Naive thymus-derived CD4-positive, alpha-beta T cell (primary cell): ENCODE results near the gene SGF29. TPM values are rescaled to one million over a fixed set of nuclear protein-coding genes. Genes with fewer than 3 reads are reported as not detected.
"Not testable (repeated sequence)": the region's sequence is repeated elsewhere in the genome, so short reads cannot be mapped to it uniquely, and the experiment has no call there.

Source experiments
- ATAC-seq: fragments of 150-1000 bp; cut with Tn5 transposase; 2 replicates; pipeline ENCODE4 v1.10.0; 2021; ENCODE audit warnings: mild to moderate bottlenecking, moderate library complexity
- CTCF ChIA-PET: fragments of 350-600 bp; sonication (Branson Sonifier 250); formaldehyde crosslinking; loops from one replicate; lab custom pipeline; 2021; ENCODE audit warnings: antibody characterized with exemption; lab: Charles Lee
- POLR2A ChIA-PET: fragments of 350-600 bp; sonication (Branson Sonifier 250); formaldehyde crosslinking; loops from one replicate; lab custom pipeline; 2021; ENCODE audit warnings: antibody characterized with exemption, inconsistent platforms; lab: Charles Lee
- DNase-seq, 9 donors: peaks; one replicate each; pipeline versions ENCODE4 v3.0.0 to v3.0.0-alpha.2; 2020 to 2022; ENCODE audit warnings: mixed read lengths in 1 of 9
- H3K27ac ChIP-seq: one replicate; pipeline ENCODE4 v1.7.0; 2013; ENCODE audit warnings: mild to moderate bottlenecking, low read depth, low read length, moderate library complexity
- H3K27me3 ChIP-seq, 2 donors: one replicate each; pipeline ENCODE4 v1.7.0; 2013; ENCODE audit warnings: low read length in 2 of 2, mild to moderate bottlenecking in 2 of 2, moderate library complexity in 2 of 2; ENCODE audit not compliant: control insufficient read depth in 2 of 2, insufficient read depth in 2 of 2
- H3K36me3 ChIP-seq, 3 experiments: 1 replicate in 2 of 3; 2 replicates in 1 of 3; pipeline ENCODE4 v1.7.0; 2013; ENCODE audit warnings: low read length in 3 of 3, mild to moderate bottlenecking in 3 of 3, moderate library complexity in 1 of 3; ENCODE audit not compliant: insufficient read depth in 3 of 3, control insufficient read depth in 2 of 3
- H3K4me1 ChIP-seq, 2 donors: one replicate each; pipeline ENCODE4 v1.7.0; 2013; ENCODE audit warnings: low read length in 2 of 2, mild to moderate bottlenecking in 2 of 2, moderate library complexity in 1 of 2; ENCODE audit not compliant: control insufficient read depth in 2 of 2, insufficient read depth in 2 of 2
- H3K4me3 ChIP-seq: 2 replicates; pipeline ENCODE4 v1.7.0; 2013; ENCODE audit warnings: mild to moderate bottlenecking, low read length
- H3K9me3 ChIP-seq, 3 experiments: 1 replicate in 2 of 3; 2 replicates in 1 of 3; pipeline ENCODE4 v1.7.0; 2013; ENCODE audit warnings: low read length in 3 of 3; ENCODE audit not compliant: control insufficient read depth in 2 of 3
- H3K27ac Mint-ChIP-seq, 9 donors: one replicate each; pipeline ENCODE4 v1.8.0; 2020 to 2022; ENCODE audit warnings: mixed read lengths in 9 of 9, mild to moderate bottlenecking in 8 of 9, moderate library complexity in 5 of 9, inconsistent platforms in 2 of 9
- H3K27me3 Mint-ChIP-seq, 5 donors: one replicate each; pipeline ENCODE4 v1.8.0; 2021 to 2022; ENCODE audit warnings: mixed read lengths in 5 of 5, mild to moderate bottlenecking in 1 of 5
- H3K36me3 Mint-ChIP-seq, 5 donors: one replicate each; pipeline ENCODE4 v1.8.0; 2020 to 2022; ENCODE audit warnings: mixed read lengths in 5 of 5, mild to moderate bottlenecking in 3 of 5, inconsistent platforms in 1 of 5
- H3K4me1 Mint-ChIP-seq, 7 donors: one replicate each; pipeline ENCODE4 v1.8.0; 2020 to 2022; ENCODE audit warnings: mixed read lengths in 7 of 7, mild to moderate bottlenecking in 3 of 7, inconsistent platforms in 1 of 7
- H3K4me3 Mint-ChIP-seq, 10 donors: one replicate each; pipeline ENCODE4 v1.8.0; 2020 to 2022; ENCODE audit warnings: mild to moderate bottlenecking in 10 of 10, mixed read lengths in 10 of 10, moderate library complexity in 6 of 10, inconsistent platforms in 2 of 10
- H3K9me3 Mint-ChIP-seq, 11 donors: one replicate each; pipeline ENCODE4 v1.8.0; 2020 to 2022; ENCODE audit warnings: mixed read lengths in 11 of 11, mild to moderate bottlenecking in 4 of 11, inconsistent platforms in 1 of 11, moderate library complexity in 1 of 11
- intact Hi-C, 2 donors: fragments of 100-400 bp; cut with micrococcal nuclease; formaldehyde crosslinking; loops; one replicate each; pipeline ENCODE4 v1.15.1; 2023
- polyA plus RNA-seq, 2 donors: library from polyadenylated mRNA; unstranded; fragments of 300-500 nt; fragmentation: Illumina TruSeq; gene quantifications; one replicate each; pipeline ENCODE4 v1.2.3, GENCODE V29; 2021
- total RNA-seq, 6 experiments: library from RNA in 5 of 6; stranded (reverse) in 5 of 6; gene quantifications; 1 replicate in 5 of 6; 2 replicates in 1 of 6; pipeline ENCODE4 v1.2.3 and lab custom pipeline; 2021 to 2026

The SGF29 gene
- total and polyA plus RNA-seq, 7 experiments from 2014 or later = 41.5 to 85.6 (median 68.2) TPM

DNA sequence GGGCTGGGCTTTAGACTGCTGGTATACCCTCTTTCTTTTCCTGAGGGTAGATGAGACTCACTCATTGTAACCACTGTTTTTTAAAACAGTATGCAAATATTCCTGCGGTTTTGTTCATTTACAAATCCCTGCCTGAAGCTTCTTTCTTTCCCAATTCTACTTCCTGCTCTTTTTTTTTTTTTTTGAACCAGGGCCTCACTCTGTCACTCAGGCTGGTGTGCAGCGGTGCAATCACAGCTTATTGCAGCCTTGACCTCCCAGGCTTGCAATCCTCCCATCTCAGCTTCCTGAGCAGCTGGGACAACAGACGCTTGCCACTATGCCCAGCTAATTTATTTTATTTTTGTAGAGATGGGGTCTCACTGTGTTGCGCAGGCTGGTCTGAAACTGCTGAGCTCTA lies 64.2 kb downstream of the SGF29 start:
- H3K4me3 ChIP-seq = no peak overlapping the region
- H3K27me3 ChIP-seq = no peaks in the 10 kb centered on the region
- DNase-seq = no peak
- H3K9me3 ChIP-seq = no peaks in the 10 kb centered on the region
- no peak overlapping the region for H3K4me3 Mint-ChIP-seq
- intact Hi-C loops = no loop called here
- H3K36me3 ChIP-seq = peaks cover 0 to 10% (median 0%) of the 10 kb centered on the region in 3 experiments
- H3K27me3 Mint-ChIP-seq = no peaks in the 10 kb centered on the region
- no peak overlapping the region for H3K27ac ChIP-seq
- no peak for ATAC-seq
- peaks cover 0 to 7% (median 0%) of the 10 kb centered on the region in 5 donors for H3K36me3 Mint-ChIP-seq
- POLR2A ChIA-PET = interaction anchor here (0.7 kb wide), 1 partner anchor 296 kb away, joined by 3 read pairs; no protein-coding TSS in a partner anchor
- H3K4me1 ChIP-seq = no peaks in the 10 kb centered on the region
- H3K9me3 Mint-ChIP-seq = no peaks in the 10 kb centered on the region
- H3K4me1 Mint-ChIP-seq = peaks cover 13 to 23% (median 17%) of the 10 kb centered on the region in 7 donors
- no peak overlapping the region for H3K27ac Mint-ChIP-seq
- CTCF ChIA-PET = interaction anchor here (1.0 kb wide), 1 partner anchor 61 kb away, joined by 5 read pairs; no protein-coding TSS in a partner anchor

GRCh38 chr16:28620316-28620715 lies 66.6 kb downstream of the SGF29 start:
- CTCF ChIA-PET = interaction anchor here (0.6 kb wide), 1 partner anchor 345 kb away, joined by 3 read pairs; no protein-coding TSS in a partner anchor
- H3K36me3 ChIP-seq, H3K27me3 Mint-ChIP-seq, POLR2A ChIA-PET, H3K4me3 ChIP-seq, H3K27ac ChIP-seq, H3K4me1 ChIP-seq, ATAC-seq, H3K9me3 Mint-ChIP-seq, DNase-seq, H3K4me3 Mint-ChIP-seq, H3K9me3 ChIP-seq, intact Hi-C loops, H3K27me3 ChIP-seq, H3K36me3 Mint-ChIP-seq, H3K27ac Mint-ChIP-seq: not testable (repeated sequence)
- H3K4me1 Mint-ChIP-seq = peaks cover 13 to 31% (median 24%) of the 10 kb centered on the region in 7 donors

- POLR2A ChIA-PET = no interaction called here
- H3K9me3 Mint-ChIP-seq = peaks cover 0 to 3% (median 0%) of the 10 kb centered on the region in 11 donors
- DNase-seq = no peak
- Histone ChIP-seq H3K9me3 (no peaks in the 10 kb centered on the region), H3K27ac (no peak overlapping the region), H3K36me3 (peaks cover 0 to 10% (median 0%) of the 10 kb centered on the region in 3 experiments), H3K4me3 (no peak overlapping the region), H3K4me1 (no peaks in the 10 kb centered on the region), H3K27me3 (no peaks in the 10 kb centered on the region)
- peak overlapping the region; percentile 48 to 89 (median 86) for H3K4me3 Mint-ChIP-seq
- H3K4me1 Mint-ChIP-seq = peaks cover 13 to 27% (median 23%) of the 10 kb centered on the region in 7 donors
- ATAC-seq = no peak
- intact Hi-C loops = no loop called here
- H3K27ac Mint-ChIP-seq = peak overlapping the region in 8 of 9 donors; percentile 10 to 78 (median 64)
- H3K27me3 Mint-ChIP-seq = peaks cover 0 to 9% (median 0%) of the 10 kb centered on the region in 5 donors
- peaks cover 0 to 5% (median 0%) of the 10 kb centered on the region in 5 donors for H3K36me3 Mint-ChIP-seq
- CTCF ChIA-PET = interaction anchor here (0.9 kb wide), 1 partner anchor 14 kb away, joined by 3 read pairs; no protein-coding TSS in a partner anchor
These were observed 67.9 kb downstream of the SGF29 start for GRCh38 chr16:28621481-28622155.

- H3K9me3 Mint-ChIP-seq, H3K4me1 ChIP-seq, H3K27me3 ChIP-seq, CTCF ChIA-PET, H3K9me3 ChIP-seq, H3K36me3 ChIP-seq, intact Hi-C loops, H3K36me3 Mint-ChIP-seq: not testable (repeated sequence)
- DNase-seq = peak in 2 of 9 donors; percentile 16 to 31
- H3K27me3 Mint-ChIP-seq = peaks cover 0 to 14% (median 0%) of the 10 kb centered on the region in 5 donors
- POLR2A ChIA-PET = interaction anchor here (0.9 to 1.2 kb wide), 3 partner anchors 12 to 302 kb away, joined by 3 read pairs; partner anchors contain the start of gene SULT1A1
- peak; percentile 3 for ATAC-seq
- H3K4me3 Mint-ChIP-seq = peak overlapping the region; percentile 67 to 89 (median 86)
- Histone ChIP-seq H3K27ac (peak overlapping the region; percentile 58), H3K4me3 (peak overlapping the region; percentile 70)
- peak overlapping the region; percentile 23 to 90 (median 78) for H3K27ac Mint-ChIP-seq
- H3K4me1 Mint-ChIP-seq = peaks cover 13 to 26% (median 21%) of the 10 kb centered on the region in 7 donors
These were observed 68.9 kb downstream of the SGF29 start for GRCh38 chr16:28622532-28623171.

GRCh38 chr16:28623172-28623711 lies 69.5 kb downstream of the SGF29 start:
- Mint-ChIP-seq H3K36me3 (peaks cover 0 to 4% (median 0%) of the 10 kb centered on the region in 5 donors), H3K27me3 (peaks cover 0 to 15% (median 0%) of the 10 kb centered on the region in 5 donors), H3K4me3 (peak overlapping the region; percentile 67 to 89 (median 86)), H3K27ac (peak overlapping the region in 7 of 9 donors; percentile 23 to 90 (median 78)), H3K4me1 (peaks cover 13 to 26% (median 21%) of the 10 kb centered on the region in 7 donors), H3K9me3 (peaks cover 0 to 3% (median 0%) of the 10 kb centered on the region in 11 donors)
- no peaks in the 10 kb centered on the region for H3K9me3 ChIP-seq
- POLR2A ChIA-PET = interaction anchor here (0.7 to 1.2 kb wide), 4 partner anchors 13 to 302 kb away, joined by 3 read pairs; partner anchors contain the start of genes APOBR and SULT1A1
- peaks cover 0 to 5% (median 0%) of the 10 kb centered on the region in 3 experiments for H3K36me3 ChIP-seq
- intact Hi-C loops = no loop called here
- peak; percentile 96 for ATAC-seq
- DNase-seq = peak; percentile 55 to 74 (median 70)
- H3K27me3 ChIP-seq = no peaks in the 10 kb centered on the region
- H3K27ac ChIP-seq = peak overlapping the region; percentile 58
- peak overlapping the region; percentile 70 for H3K4me3 ChIP-seq
- CTCF ChIA-PET = no interaction called here
- H3K4me1 ChIP-seq = no peaks in the 10 kb centered on the region

DNA sequence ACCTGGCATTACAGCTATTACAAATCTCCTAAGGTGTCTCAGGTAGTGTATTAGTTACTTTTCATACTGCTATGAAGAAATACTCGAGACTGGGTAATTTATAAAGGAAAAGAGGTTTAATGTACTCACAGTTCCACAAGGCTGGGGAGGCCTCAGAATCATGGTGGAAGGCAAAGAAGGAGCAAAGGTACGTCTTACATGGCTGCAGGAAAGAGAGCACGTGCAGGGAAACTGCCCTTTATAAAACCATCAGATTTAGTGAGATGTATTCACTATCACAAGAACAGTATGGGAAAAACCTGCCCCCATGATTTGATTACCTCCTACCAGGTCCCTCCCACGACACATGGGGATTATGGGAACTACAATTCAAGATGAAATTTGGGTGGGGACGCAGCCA lies 77.2 kb downstream of the SGF29 start:
- not testable (repeated sequence) for H3K27ac Mint-ChIP-seq

More for the DNA sequence above, 77.2 kb downstream of the SGF29 start:
- peaks cover 0 to 20% (median 0%) of the 10 kb centered on the region in 5 donors for H3K27me3 Mint-ChIP-seq
- H3K9me3 ChIP-seq, H3K4me3 Mint-ChIP-seq, POLR2A ChIA-PET, H3K27me3 ChIP-seq, H3K36me3 ChIP-seq, ATAC-seq, H3K36me3 Mint-ChIP-seq, H3K27ac ChIP-seq, intact Hi-C loops, CTCF ChIA-PET, DNase-seq, H3K4me1 ChIP-seq, H3K9me3 Mint-ChIP-seq, H3K4me3 ChIP-seq, H3K4me1 Mint-ChIP-seq: not testable (repeated sequence)
